ENCODE results near the gene SRXN1.
"Not testable (repeated sequence)": the region's sequence is repeated elsewhere in the genome, so short reads cannot be mapped to it uniquely, and the experiment has no call there.

SRXN1 gene

GRCh38 chr20:655726-656624 is 3.0 kb upstream of the SRXN1 start:
- H3K4me3 ChIP-seq (ENCODE audit: low read depth, low read length) = no peak overlapping the region

- H3K4me3 ChIP-seq (ENCODE audit: low read depth, low read length) = no peak overlapping the region
Measured at GRCh38 chr20:654417-654750, 1.4 kb upstream of the SRXN1 start.

- peak overlapping the region; percentile 49 for H3K4me3 ChIP-seq (ENCODE audit: low read depth, low read length)
Measured at GRCh38 chr20:653590-654416, 803 bp upstream of the SRXN1 start.

- peak overlapping the region; percentile 82 for H3K4me3 ChIP-seq (ENCODE audit: low read depth, low read length)
Measured at GRCh38 chr20:652615-653109, 338 bp downstream of the SRXN1 start.

- peak overlapping the region; percentile 82 for H3K4me3 ChIP-seq (ENCODE audit: low read depth, low read length)
Measured at GRCh38 chr20:651713-652614, 1.0 kb downstream of the SRXN1 start.

- no peak overlapping the region for H3K4me3 ChIP-seq (ENCODE audit: low read depth, low read length)
Measured at GRCh38 chr20:650954-651353, 2.0 kb downstream of the SRXN1 start.

GRCh38 chr20:650281-650680 is 2.7 kb downstream of the SRXN1 start:
- no peak overlapping the region for H3K4me3 ChIP-seq (ENCODE audit: low read depth, low read length)

GRCh38 chr20:647479-648019 is 5.5 kb downstream of the SRXN1 start:
- H3K4me3 ChIP-seq (ENCODE audit: low read depth, low read length) = no peak overlapping the region

GRCh38 chr20:646868-647233 is 6.1 kb downstream of the SRXN1 start:
- no peak overlapping the region for H3K4me3 ChIP-seq (ENCODE audit: low read depth, low read length)

GRCh38 chr20:646107-646867 is 6.7 kb downstream of the SRXN1 start:
- no peak overlapping the region for H3K4me3 ChIP-seq (ENCODE audit: low read depth, low read length)

GRCh38 chr20:645318-646106 is 7.5 kb downstream of the SRXN1 start:
- no peak overlapping the region for H3K4me3 ChIP-seq (ENCODE audit: low read depth, low read length)

- no peak overlapping the region for H3K4me3 ChIP-seq (ENCODE audit: low read depth, low read length)
Measured at GRCh38 chr20:644692-645317, 8.2 kb downstream of the SRXN1 start.

GRCh38 chr20:642398-643174 is 10.4 kb downstream of the SRXN1 start:
- H3K4me3 ChIP-seq (ENCODE audit: low read depth, low read length) = no peak overlapping the region

- H3K4me3 ChIP-seq (ENCODE audit: low read depth, low read length) = not testable (repeated sequence)
Measured at GRCh38 chr20:642013-642397, 11.0 kb downstream of the SRXN1 start.

- H3K4me3 ChIP-seq (ENCODE audit: low read depth, low read length) = no peak overlapping the region
Measured at GRCh38 chr20:641516-641875, 11.5 kb downstream of the SRXN1 start.

GRCh38 chr20:640674-641515 is 12.1 kb downstream of the SRXN1 start:
- H3K4me3 ChIP-seq (ENCODE audit: low read depth, low read length) = no peak overlapping the region

GRCh38 chr20:638579-638978 is 14.4 kb downstream of the SRXN1 start:
- H3K4me3 ChIP-seq (ENCODE audit: low read depth, low read length) = no peak overlapping the region
